WTC11 (cell line): ENCODE results near the gene REEP2.

Source experiments
- CBFB ChIP-seq: sonication (generic); formaldehyde crosslinking; IDR thresholded peaks from 2 replicates; pipeline ENCODE4 v1.8.1; 2022; ENCODE audit warnings: mild to moderate bottlenecking, low read depth, missing genetic modification reagents
- CREB1 ChIP-seq: sonication (generic); formaldehyde crosslinking; IDR thresholded peaks from 2 replicates; pipeline ENCODE4 v1.8.0; 2023; ENCODE audit warnings: mild to moderate bottlenecking, missing genetic modification reagents
- CTCF ChIP-seq: fragments of 200-600 bp; IDR thresholded peaks from 2 replicates; pipeline ENCODE4 v1.8.0; 2022; ENCODE audit warnings: antibody characterized with exemption
- NFE2L1 ChIP-seq: sonication (generic); formaldehyde crosslinking; IDR thresholded peaks from 2 replicates; pipeline ENCODE4 v1.8.1; 2023; ENCODE audit warnings: missing genetic modification reagents
- SMAD3 ChIP-seq: sonication (generic); formaldehyde crosslinking; IDR thresholded peaks from 2 replicates; pipeline ENCODE4 v1.8.0; 2022; ENCODE audit warnings: missing genetic modification reagents, mild to moderate bottlenecking, borderline replicate concordance
- USF2 ChIP-seq: sonication (generic); formaldehyde crosslinking; IDR thresholded peaks from 2 replicates; pipeline ENCODE4 v1.8.1; 2023; ENCODE audit warnings: mild to moderate bottlenecking, missing genetic modification reagents, moderate library complexity
- ZNF416 ChIP-seq: fragments of 250-450 bp; sonication (Bioruptor Pico); IDR thresholded peaks from 2 replicates; pipeline ENCODE4 v1.9.0; 2021; ENCODE audit warnings: mild to moderate bottlenecking, inconsistent platforms

- TF ChIP-seq USF2 (no peak), CREB1 (no peak), CBFB (no peak), ZNF416 (no peak), CTCF (no peak), NFE2L1 (no peak), SMAD3 (CRISPR knock-in tag) (no peak)
Measured at GRCh38 chr5:138491669-138492559, 53.1 kb downstream of the REEP2 start.
